Measurements from ENCODE around the gene NCSTN.

The NCSTN gene

GRCh38 chr1:160405331-160405877, 62.2 kb downstream of the NCSTN start:
- peaks cover 89% of the 10 kb centered on the region for H3K4me1 Mint-ChIP-seq
- peak overlapping the region; percentile 12 for H3K27ac Mint-ChIP-seq
- no peaks in the 10 kb centered on the region for H3K9me3 Mint-ChIP-seq
- H3K27me3 Mint-ChIP-seq (ENCODE audit: low read depth, poor library complexity) = no peaks in the 10 kb centered on the region
- peaks cover 4% of the 10 kb centered on the region for H3K36me3 Mint-ChIP-seq (ENCODE audit: low read depth)
- H3K4me3 Mint-ChIP-seq = no peak overlapping the region
- DNase-seq = no peak
- TF ChIP-seq CTCF (IDR thresholded peaks at IDR 0.05) = no peak

GRCh38 chr1:160406131-160406968, 63.2 kb downstream of the NCSTN start:
- H3K9me3 Mint-ChIP-seq = no peaks in the 10 kb centered on the region
- TF ChIP-seq CTCF (IDR thresholded peaks at IDR 0.05) = no peak
- peaks cover 4% of the 10 kb centered on the region for H3K36me3 Mint-ChIP-seq (ENCODE audit: low read depth)
- no peak for DNase-seq
- H3K4me3 Mint-ChIP-seq = no peak overlapping the region
- H3K4me1 Mint-ChIP-seq = peaks cover 95% of the 10 kb centered on the region
- H3K27me3 Mint-ChIP-seq (ENCODE audit: low read depth, poor library complexity) = no peaks in the 10 kb centered on the region
- H3K27ac Mint-ChIP-seq = no peak overlapping the region

- DNase-seq = no peak
- Mint-ChIP-seq H3K4me3 (no peak overlapping the region), H3K9me3 (no peaks in the 10 kb centered on the region), H3K4me1 (peaks cover 88% of the 10 kb centered on the region), H3K27ac (peak overlapping the region; percentile 98), H3K36me3 (ENCODE audit: low read depth) (peaks cover 4% of the 10 kb centered on the region), H3K27me3 (ENCODE audit: low read depth, poor library complexity) (no peaks in the 10 kb centered on the region)
- no peak for TF ChIP-seq CTCF (IDR thresholded peaks at IDR 0.05)
These were observed 64.9 kb downstream of the NCSTN start for GRCh38 chr1:160407839-160408801.
